ENCODE results near the gene MYCL.

MYCL gene

GRCh38 chr1:39850606-39851216 lies 51.0 kb downstream of the MYCL start:
- no peak for DNase-seq

- DNase-seq: no peak
Observed at GRCh38 chr1:39849203-39849602, 52.5 kb downstream of the MYCL start.

DNA sequence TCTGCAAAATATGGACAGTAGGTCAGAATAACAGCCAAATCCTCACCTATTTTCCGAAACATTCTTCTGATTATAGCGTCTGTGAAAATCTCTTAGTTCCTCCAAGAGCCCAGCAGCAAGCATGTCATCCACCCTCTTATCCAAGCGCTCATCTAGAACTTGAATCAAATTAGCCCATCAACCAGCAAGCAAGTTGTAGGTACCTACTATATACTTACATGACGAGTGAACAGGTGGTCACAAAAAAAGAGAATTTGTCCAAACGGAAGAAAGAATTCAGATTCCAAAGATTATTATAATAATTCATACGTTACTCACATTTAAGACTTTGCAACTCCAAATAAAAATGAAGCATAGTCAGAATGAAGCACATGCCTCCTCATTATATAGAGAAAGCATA lies 53.8 kb downstream of the MYCL start:
- no peak for DNase-seq

DNA sequence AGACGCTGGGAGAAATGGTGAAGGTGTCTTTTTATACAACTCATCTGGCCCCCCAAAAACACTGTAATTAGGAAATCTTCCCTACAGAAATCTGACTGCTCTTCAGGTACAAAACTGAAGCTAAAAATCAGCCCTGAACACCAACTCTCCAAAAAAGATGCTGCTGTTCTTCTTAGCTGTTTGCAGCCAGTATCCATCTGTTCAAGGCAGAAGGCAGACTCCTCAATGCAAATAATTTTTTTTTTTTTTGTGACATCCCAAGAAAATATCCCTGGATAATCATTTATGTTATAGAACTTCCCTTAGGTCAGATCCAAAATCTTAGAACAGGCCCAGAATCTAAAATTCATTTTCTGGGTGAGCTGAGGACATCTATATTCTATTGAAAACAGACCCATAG lies 54.9 kb downstream of the MYCL start:
- DNase-seq: no peak

GRCh38 chr1:39845569-39846566 lies 55.8 kb downstream of the MYCL start:
- DNase-seq: peak in 1 of 2 donors; percentile 73

Data from hippocampal formation (tissue), 2 donors.